BE2C (cell line): Measurements from ENCODE around the gene ATG9A.

Experiments
- DNase-seq: peaks from one replicate; pipeline ENCODE4 v3.0.0-alpha.2; 2020
- H3K27me3 ChIP-seq: fragments of 250-450 bp; sonication (Bioruptor Pico); 2 replicates; pipeline ENCODE4 v1.5.1; 2020; ENCODE audit warnings: mild to moderate bottlenecking
- H3K36me3 ChIP-seq: fragments of 250-450 bp; sonication (Bioruptor Pico); 2 replicates; pipeline ENCODE4 v1.5.1; 2020; ENCODE audit warnings: mild to moderate bottlenecking
- H3K4me1 ChIP-seq: fragments of 250-450 bp; sonication (Bioruptor Pico); 2 replicates; pipeline ENCODE4 v1.5.1; 2020
- H3K4me3 ChIP-seq: 2 replicates; pipeline ENCODE4 v1.5.1; 2011; ENCODE audit warnings: low read depth, low read length
- H3K9me3 ChIP-seq: fragments of 250-450 bp; sonication (Bioruptor Pico); 2 replicates; pipeline ENCODE4 v1.5.1; 2020
- CTCF ChIP-seq: IDR thresholded peaks from 2 replicates; pipeline ENCODE4 v1.5.1; 2012; ENCODE audit warnings: mild to moderate bottlenecking, low read depth, low read length

The ATG9A gene

GRCh38 chr2:219245899-219246230, 16.4 kb upstream of the ATG9A start:
- no peak for DNase-seq
- no peaks in the 10 kb centered on the region for H3K27me3 ChIP-seq
- H3K4me3 ChIP-seq: peak overlapping the region; percentile 95
- peaks cover 15% of the 10 kb centered on the region for H3K4me1 ChIP-seq
- TF ChIP-seq CTCF: no peak
- H3K9me3 ChIP-seq: no peaks in the 10 kb centered on the region
- no peaks in the 10 kb centered on the region for H3K36me3 ChIP-seq

GRCh38 chr2:219245148-219245898, 15.9 kb upstream of the ATG9A start, which contains the start of the genes GLB1L and STK16:
Gene GLB1L (minus strand): TSS chr2:219245444. CDS start chr2:219243573, 1,871 bp downstream.
Gene STK16 (plus strand): TSS chr2:219245479. CDS start chr2:219246000, 521 bp downstream.
- H3K4me1 ChIP-seq: peaks cover 15% of the 10 kb centered on the region

GRCh38 chr2:219244789-219245147, 15.3 kb upstream of the ATG9A start:
- Histone ChIP-seq H3K4me1 (peaks cover 10% of the 10 kb centered on the region), H3K36me3 (no peaks in the 10 kb centered on the region), H3K4me3 (peak overlapping the region; percentile 95), H3K27me3 (no peaks in the 10 kb centered on the region), H3K9me3 (no peaks in the 10 kb centered on the region)
- 0 out of 2 replicates have a peak, but pooled peaks have one; percentile 14 for TF ChIP-seq CTCF
- DNase-seq: no peak

More at GRCh38 chr2:219245148-219245898, 15.9 kb upstream of the ATG9A start, which contains the start of the genes GLB1L and STK16:
- Histone ChIP-seq H3K4me3 (peak within 1 kb of the TSS; percentile 95), H3K27me3 (no peaks in the 10 kb centered on the region), H3K9me3 (no peaks in the 10 kb centered on the region), H3K36me3 (no peaks in the 10 kb centered on the region)
- peak; percentile 94 for DNase-seq
- TF ChIP-seq CTCF: no peak

- DNase-seq: no peak
- no peak for TF ChIP-seq CTCF
- Histone ChIP-seq H3K4me1 (no peaks in the 10 kb centered on the region), H3K9me3 (no peaks in the 10 kb centered on the region), H3K4me3 (no peak overlapping the region), H3K36me3 (no peaks in the 10 kb centered on the region), H3K27me3 (no peaks in the 10 kb centered on the region)
These were observed 13.9 kb upstream of the ATG9A start for GRCh38 chr2:219243291-219243761.

GRCh38 chr2:219234331-219234730, 4.9 kb upstream of the ATG9A start:
- H3K4me3 ChIP-seq: no peak overlapping the region
- DNase-seq: no peak
- TF ChIP-seq CTCF: no peak
- no peaks in the 10 kb centered on the region for H3K4me1 ChIP-seq
- peaks cover 34% of the 10 kb centered on the region for H3K36me3 ChIP-seq
- H3K9me3 ChIP-seq: no peaks in the 10 kb centered on the region
- no peaks in the 10 kb centered on the region for H3K27me3 ChIP-seq

GRCh38 chr2:219230059-219230540, 664 bp upstream of the ATG9A start:
- Histone ChIP-seq H3K9me3 (no peaks in the 10 kb centered on the region), H3K27me3 (no peaks in the 10 kb centered on the region), H3K4me3 (peak overlapping the region; percentile 74), H3K36me3 (peaks cover 29% of the 10 kb centered on the region), H3K4me1 (peaks cover 7% of the 10 kb centered on the region)
- DNase-seq: peak; percentile 50
- no peak for TF ChIP-seq CTCF
